IMR-90 (cell line): ENCODE measurements around the gene PPP6R3.

ENCODE experiments used
- CEBPB ChIP-seq: IDR thresholded peaks from 2 replicates; pipeline ENCODE4 v1.6.1; 2012; ENCODE audit warnings: low read depth, low read length, improper control_type of control experiment
- MXI1 ChIP-seq: IDR thresholded peaks from 2 replicates; pipeline ENCODE4 v1.6.1; 2012; ENCODE audit warnings: low read depth, mild to moderate bottlenecking, low read length, moderate library complexity, borderline replicate concordance
- POLR2A ChIP-seq: IDR thresholded peaks from 2 replicates; pipeline ENCODE4 v1.6.1; 2012; ENCODE audit warnings: mild to moderate bottlenecking, low read depth, low read length
- RAD21 ChIP-seq: IDR thresholded peaks from 2 replicates; pipeline ENCODE4 v1.6.1; 2012; ENCODE audit warnings: low read length, improper control_type of control experiment
- RCOR1 ChIP-seq: IDR thresholded peaks from 2 replicates; pipeline ENCODE4 v1.6.1; 2012; ENCODE audit warnings: mild to moderate bottlenecking, low read length, improper control_type of control experiment; ENCODE audit not compliant: insufficient replicate concordance
- RFX5 ChIP-seq: IDR thresholded peaks from 2 replicates; pipeline ENCODE4 v1.8.0; 2012; ENCODE audit warnings: low read depth, mild to moderate bottlenecking, low read length, moderate library complexity
- SMC3 ChIP-seq: fragments of 150-350 bp; IDR thresholded peaks from 2 replicates; pipeline ENCODE4 v1.6.1; 2016; ENCODE audit warnings: low read depth, mild to moderate bottlenecking, antibody characterized with exemption, low read length, moderate library complexity
- TF ChIP-seq, protein P1 (sequence below): conservative IDR thresholded peaks from 2 replicates; pipeline ENCODE4 v1.5.1; 2012; ENCODE audit warnings: mild to moderate bottlenecking, low read depth, low read length, improper control_type of control experiment
- TF ChIP-seq, protein P2 (sequence below): fragments of 150-350 bp; IDR thresholded peaks from 2 replicates; pipeline ENCODE4 v1.6.1; 2017; ENCODE audit warnings: mild to moderate bottlenecking, antibody characterized with exemption, low read length, low read depth
- TF ChIP-seq, protein P3 (sequence below): fragments of 150-350 bp; IDR thresholded peaks from 2 replicates; pipeline ENCODE4 v1.6.1; 2016; ENCODE audit warnings: low read depth, mild to moderate bottlenecking, low read length, moderate library complexity, borderline replicate concordance

DNA sequence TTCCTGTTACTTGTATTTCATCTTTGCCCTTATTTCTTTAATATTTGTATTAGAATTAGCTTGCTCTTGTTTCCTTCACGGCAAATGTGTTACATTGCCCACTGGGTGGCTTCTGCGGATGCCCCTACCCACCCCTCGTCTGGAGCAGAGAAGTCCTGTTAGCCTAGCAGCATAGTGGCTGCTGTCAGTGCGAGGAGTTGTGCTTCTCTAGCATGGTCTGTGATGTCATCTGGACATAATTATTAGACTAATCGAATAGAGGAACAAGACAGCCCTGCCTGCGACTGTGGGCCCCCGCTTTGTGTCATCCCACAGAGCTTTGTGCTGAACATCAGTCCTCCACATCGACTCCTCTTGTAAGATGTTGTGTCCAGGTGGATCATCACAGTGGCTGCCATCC, 74.5 kb downstream of the PPP6R3 start:
- TF ChIP-seq, protein P1, sequence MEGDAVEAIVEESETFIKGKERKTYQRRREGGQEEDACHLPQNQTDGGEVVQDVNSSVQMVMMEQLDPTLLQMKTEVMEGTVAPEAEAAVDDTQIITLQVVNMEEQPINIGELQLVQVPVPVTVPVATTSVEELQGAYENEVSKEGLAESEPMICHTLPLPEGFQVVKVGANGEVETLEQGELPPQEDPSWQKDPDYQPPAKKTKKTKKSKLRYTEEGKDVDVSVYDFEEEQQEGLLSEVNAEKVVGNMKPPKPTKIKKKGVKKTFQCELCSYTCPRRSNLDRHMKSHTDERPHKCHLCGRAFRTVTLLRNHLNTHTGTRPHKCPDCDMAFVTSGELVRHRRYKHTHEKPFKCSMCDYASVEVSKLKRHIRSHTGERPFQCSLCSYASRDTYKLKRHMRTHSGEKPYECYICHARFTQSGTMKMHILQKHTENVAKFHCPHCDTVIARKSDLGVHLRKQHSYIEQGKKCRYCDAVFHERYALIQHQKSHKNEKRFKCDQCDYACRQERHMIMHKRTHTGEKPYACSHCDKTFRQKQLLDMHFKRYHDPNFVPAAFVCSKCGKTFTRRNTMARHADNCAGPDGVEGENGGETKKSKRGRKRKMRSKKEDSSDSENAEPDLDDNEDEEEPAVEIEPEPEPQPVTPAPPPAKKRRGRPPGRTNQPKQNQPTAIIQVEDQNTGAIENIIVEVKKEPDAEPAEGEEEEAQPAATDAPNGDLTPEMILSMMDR: no peak
- TF ChIP-seq, protein P2, sequence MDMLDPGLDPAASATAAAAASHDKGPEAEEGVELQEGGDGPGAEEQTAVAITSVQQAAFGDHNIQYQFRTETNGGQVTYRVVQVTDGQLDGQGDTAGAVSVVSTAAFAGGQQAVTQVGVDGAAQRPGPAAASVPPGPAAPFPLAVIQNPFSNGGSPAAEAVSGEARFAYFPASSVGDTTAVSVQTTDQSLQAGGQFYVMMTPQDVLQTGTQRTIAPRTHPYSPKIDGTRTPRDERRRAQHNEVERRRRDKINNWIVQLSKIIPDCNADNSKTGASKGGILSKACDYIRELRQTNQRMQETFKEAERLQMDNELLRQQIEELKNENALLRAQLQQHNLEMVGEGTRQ: no peak
- no peak for TF ChIP-seq RFX5
- no peak for TF ChIP-seq POLR2A
- TF ChIP-seq CEBPB: no peak
- TF ChIP-seq, protein P3, sequence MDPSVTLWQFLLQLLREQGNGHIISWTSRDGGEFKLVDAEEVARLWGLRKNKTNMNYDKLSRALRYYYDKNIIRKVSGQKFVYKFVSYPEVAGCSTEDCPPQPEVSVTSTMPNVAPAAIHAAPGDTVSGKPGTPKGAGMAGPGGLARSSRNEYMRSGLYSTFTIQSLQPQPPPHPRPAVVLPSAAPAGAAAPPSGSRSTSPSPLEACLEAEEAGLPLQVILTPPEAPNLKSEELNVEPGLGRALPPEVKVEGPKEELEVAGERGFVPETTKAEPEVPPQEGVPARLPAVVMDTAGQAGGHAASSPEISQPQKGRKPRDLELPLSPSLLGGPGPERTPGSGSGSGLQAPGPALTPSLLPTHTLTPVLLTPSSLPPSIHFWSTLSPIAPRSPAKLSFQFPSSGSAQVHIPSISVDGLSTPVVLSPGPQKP: no peak
- TF ChIP-seq RCOR1: no peak
- TF ChIP-seq MXI1: no peak
- TF ChIP-seq SMC3: no peak
- no peak for TF ChIP-seq RAD21
